Activated CD4-positive, alpha-beta memory T cell treated with anti-CD3 and anti-CD28 coated beads, Interleukin-2, amount 10 ng/mL, durations not matched to agents 7 days and 5 days (primary cell): ENCODE data around the gene HOXA2. TPM values are rescaled to one million over a fixed set of nuclear protein-coding genes. Genes with fewer than 3 reads are reported as not detected.

Experiments
- CTCF ChIA-PET: fragments of 350-600 bp; sonication (Branson Sonifier 250); formaldehyde crosslinking; loops from one replicate; lab custom pipeline; 2021; ENCODE audit warnings: antibody characterized with exemption, inconsistent platforms; lab: Charles Lee
- POLR2A ChIA-PET: fragments of 350-600 bp; sonication (Branson Sonifier 250); formaldehyde crosslinking; loops from one replicate; lab custom pipeline; 2021; ENCODE audit warnings: antibody characterized with exemption; lab: Charles Lee
- DNase-seq: peaks from one replicate; pipeline ENCODE4 v3.0.0-alpha.2; 2020
- H3K27ac Mint-ChIP-seq: one replicate; pipeline ENCODE4 v1.8.0; 2021; ENCODE audit warnings: mild to moderate bottlenecking, mixed read lengths
- H3K27me3 Mint-ChIP-seq: one replicate; pipeline ENCODE4 v1.8.0; 2021; ENCODE audit warnings: mixed read lengths
- H3K36me3 Mint-ChIP-seq: one replicate; pipeline ENCODE4 v1.8.0; 2021; ENCODE audit warnings: low read depth, mixed read lengths
- H3K4me1 Mint-ChIP-seq: one replicate; pipeline ENCODE4 v1.8.0; 2021; ENCODE audit warnings: mixed read lengths
- H3K4me3 Mint-ChIP-seq: one replicate; pipeline ENCODE4 v1.8.0; 2021; ENCODE audit warnings: mild to moderate bottlenecking, mixed read lengths
- H3K9me3 Mint-ChIP-seq: one replicate; pipeline ENCODE4 v1.8.0; 2021; ENCODE audit warnings: mixed read lengths
- total RNA-seq, 2 experiments: library from RNA; stranded (reverse); gene quantifications; one replicate each; pipeline ENCODE4 v1.2.3, GENCODE V29; 2021

HOXA2 gene
- total RNA-seq, 2 experiments from 2014 or later, result not detected

- Mint-ChIP-seq H3K36me3 (no peaks in the 10 kb centered on the region), H3K4me1 (no peaks in the 10 kb centered on the region), H3K27me3 (peaks cover 3% of the 10 kb centered on the region), H3K9me3 (no peaks in the 10 kb centered on the region), H3K27ac (no peak overlapping the region), H3K4me3 (no peak overlapping the region)
- ChIA-PET POLR2A (no interaction called here), CTCF (interaction anchor here (0.6 to 1.0 kb wide), 2 partner anchors 10 to 1058 kb away, joined by 3 read pairs; no protein-coding TSS in a partner anchor)
- DNase-seq, result no peak
These were observed 7.1 kb upstream of the HOXA2 start for GRCh38 chr7:27109466-27110185.

DNA sequence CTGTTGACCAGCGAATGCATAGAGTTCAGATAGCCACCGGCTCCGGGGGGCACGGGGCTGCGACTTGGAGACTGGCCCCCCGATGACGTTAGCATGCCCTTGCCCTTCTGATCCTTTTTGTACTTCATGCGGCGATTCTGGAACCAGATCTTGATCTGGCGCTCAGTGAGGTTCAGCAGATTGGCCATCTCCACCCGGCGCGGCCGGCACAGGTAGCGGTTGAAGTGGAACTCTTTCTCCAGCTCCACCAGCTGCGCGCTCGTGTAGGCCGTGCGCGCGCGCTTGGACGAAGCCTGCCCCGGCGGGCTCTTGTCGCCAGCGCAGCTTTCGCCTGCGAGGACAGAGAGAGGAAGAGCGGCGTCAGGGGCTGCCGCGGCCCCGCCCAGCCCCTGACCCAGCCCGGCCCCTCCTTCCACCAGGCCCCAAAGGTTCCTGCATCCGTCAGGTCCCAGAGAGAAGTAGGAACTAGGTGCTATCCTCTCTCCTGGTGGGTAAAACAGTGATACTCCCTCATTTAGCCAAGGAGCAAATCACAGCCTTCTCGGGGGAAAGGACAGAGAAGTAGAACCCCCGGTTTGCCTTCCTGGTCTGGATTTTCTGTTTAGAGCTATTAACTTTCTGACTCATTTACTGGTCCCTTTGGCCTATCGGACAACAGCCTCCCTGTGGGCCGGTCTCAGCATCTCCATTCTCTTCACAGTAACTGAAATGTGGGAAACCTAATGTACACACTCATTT, 6.1 kb upstream of the HOXA2 start:
- CTCF ChIA-PET, result interaction anchor here (0.6 to 1.0 kb wide), 3 partner anchors 11 to 1057 kb away, joined by 3 read pairs; no protein-coding TSS in a partner anchor
- H3K36me3 Mint-ChIP-seq, result no peaks in the 10 kb centered on the region
- H3K4me1 Mint-ChIP-seq, result no peaks in the 10 kb centered on the region
- no peak overlapping the region for H3K27ac Mint-ChIP-seq
- POLR2A ChIA-PET, result no interaction called here
- no peak overlapping the region for H3K4me3 Mint-ChIP-seq
- no peaks in the 10 kb centered on the region for H3K9me3 Mint-ChIP-seq
- no peak for DNase-seq
- H3K27me3 Mint-ChIP-seq, result peaks cover 13% of the 10 kb centered on the region

GRCh38 chr7:27107391-27108381, 5.2 kb upstream of the HOXA2 start:
- ChIA-PET POLR2A (no interaction called here), CTCF (interaction anchor here (0.6 kb wide), 1 partner anchor 738 kb away, joined by 3 read pairs; no protein-coding TSS in a partner anchor)
- Mint-ChIP-seq H3K9me3 (no peaks in the 10 kb centered on the region), H3K36me3 (no peaks in the 10 kb centered on the region), H3K27me3 (peaks cover 22% of the 10 kb centered on the region), H3K4me1 (peaks cover 3% of the 10 kb centered on the region), H3K27ac (no peak overlapping the region), H3K4me3 (no peak overlapping the region)
- no peak for DNase-seq

- H3K27ac Mint-ChIP-seq, result no peak overlapping the region
- no peaks in the 10 kb centered on the region for H3K9me3 Mint-ChIP-seq
- peaks cover 6% of the 10 kb centered on the region for H3K4me1 Mint-ChIP-seq
- CTCF ChIA-PET, result no interaction called here
- H3K36me3 Mint-ChIP-seq, result no peaks in the 10 kb centered on the region
- H3K27me3 Mint-ChIP-seq, result peaks cover 29% of the 10 kb centered on the region
- no peak for DNase-seq
- POLR2A ChIA-PET, result no interaction called here
- no peak overlapping the region for H3K4me3 Mint-ChIP-seq
These were observed 4.4 kb upstream of the HOXA2 start for GRCh38 chr7:27106901-27107240.

DNA sequence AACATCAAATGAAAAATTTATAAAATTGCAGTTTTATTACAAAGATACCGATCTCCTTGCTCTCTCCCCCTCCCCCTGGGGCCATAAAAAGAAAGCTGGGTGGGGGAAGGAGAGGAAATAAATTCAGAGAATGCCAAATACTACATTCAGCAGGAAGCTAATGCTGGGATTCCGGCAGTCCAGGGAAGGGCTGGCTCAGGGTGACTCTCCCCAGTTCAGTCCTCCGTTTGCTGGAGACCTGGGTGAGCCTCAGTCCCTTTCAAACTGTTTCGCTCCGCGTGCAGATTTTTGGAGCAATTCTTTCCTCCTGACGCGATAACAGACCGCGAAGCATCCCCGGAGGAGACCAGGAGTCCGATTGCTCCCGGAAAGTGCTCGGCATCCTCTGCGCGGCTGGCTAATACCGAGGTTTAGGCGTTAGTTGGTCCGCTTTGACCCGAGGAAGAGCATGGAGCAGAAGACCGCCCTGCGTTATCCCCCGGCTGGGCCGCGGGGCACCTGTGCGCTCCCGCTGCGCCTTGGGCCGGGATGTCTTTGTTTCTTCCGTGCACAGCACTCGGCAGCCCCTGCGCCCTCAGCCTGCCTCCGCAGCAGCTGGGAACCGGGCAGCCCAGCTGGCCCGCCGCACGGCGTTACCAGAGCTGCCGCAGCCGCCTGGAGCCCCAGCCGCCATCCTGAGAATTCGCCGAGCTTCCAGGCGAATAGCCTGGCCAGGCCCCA, 3.9 kb upstream of the HOXA2 start:
- ChIA-PET POLR2A (no interaction called here), CTCF (interaction anchor here (1.4 kb wide), 1 partner anchor 10 kb away, joined by 3 read pairs; the partner anchor contains the start of gene HOXA1)
- no peak for DNase-seq
- no peaks in the 10 kb centered on the region for H3K9me3 Mint-ChIP-seq
- no peak overlapping the region for H3K4me3 Mint-ChIP-seq
- peaks cover 3% of the 10 kb centered on the region for H3K36me3 Mint-ChIP-seq
- no peak overlapping the region for H3K27ac Mint-ChIP-seq
- peaks cover 34% of the 10 kb centered on the region for H3K27me3 Mint-ChIP-seq
- peaks cover 6% of the 10 kb centered on the region for H3K4me1 Mint-ChIP-seq

GRCh38 chr7:27105301-27106031, 3.0 kb upstream of the HOXA2 start:
- ChIA-PET POLR2A (interaction anchor here (0.8 kb wide), 1 partner anchor 12 kb away, joined by 3 read pairs; no protein-coding TSS in a partner anchor), CTCF (interaction anchor here (1.4 kb wide), 1 partner anchor 9 kb away, joined by 3 read pairs; the partner anchor contains the start of gene HOXA1)

DNA sequence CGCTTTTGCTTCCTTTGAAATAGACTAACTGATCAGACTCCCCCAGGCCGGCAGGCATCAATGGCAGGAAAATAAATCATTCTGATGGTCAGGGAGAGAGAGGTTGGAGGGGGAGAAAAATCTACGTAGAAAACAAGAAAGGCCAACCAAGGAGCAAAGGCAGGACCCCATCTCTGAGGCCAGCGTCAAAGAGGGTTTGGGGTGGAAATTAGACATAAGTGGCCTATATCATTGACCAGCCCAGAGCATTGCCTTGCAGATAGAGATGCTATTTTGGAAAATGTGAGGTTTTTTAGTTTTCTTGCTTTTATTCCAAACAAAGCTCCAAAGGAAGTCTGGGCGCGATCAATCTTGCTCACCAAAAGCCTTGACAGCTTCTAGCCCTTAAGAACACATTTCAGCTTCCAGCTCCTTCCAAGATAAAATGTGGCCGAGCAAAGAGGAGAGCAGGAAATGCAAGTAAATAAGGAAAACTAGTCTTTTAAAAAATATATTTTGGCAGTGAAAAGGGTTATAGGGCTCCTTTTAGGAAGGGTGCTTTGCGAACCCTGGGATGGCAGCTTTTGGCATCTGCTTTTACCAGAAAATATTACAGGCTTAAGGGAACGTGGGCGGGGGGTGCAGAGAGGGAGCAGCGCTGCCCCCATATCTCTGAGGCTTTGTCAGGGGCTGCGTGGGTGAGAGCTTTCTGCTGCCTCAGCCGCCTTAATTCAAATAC, 2.0 kb upstream of the HOXA2 start:
- H3K36me3 Mint-ChIP-seq, result peaks cover 8% of the 10 kb centered on the region
- no peak for DNase-seq
- peaks cover 6% of the 10 kb centered on the region for H3K4me1 Mint-ChIP-seq
- no peak overlapping the region for H3K27ac Mint-ChIP-seq
- ChIA-PET CTCF (interaction anchor here (1.4 kb wide), 1 partner anchor 8 kb away, joined by 3 read pairs; the partner anchor contains the start of gene HOXA1), POLR2A (no interaction called here)
- peaks cover 49% of the 10 kb centered on the region for H3K27me3 Mint-ChIP-seq
- H3K4me3 Mint-ChIP-seq, result no peak overlapping the region
- H3K9me3 Mint-ChIP-seq, result no peaks in the 10 kb centered on the region

More at GRCh38 chr7:27105301-27106031, 3.0 kb upstream of the HOXA2 start:
- H3K27ac Mint-ChIP-seq, result no peak overlapping the region
- DNase-seq, result no peak
- no peak overlapping the region for H3K4me3 Mint-ChIP-seq
- peaks cover 5% of the 10 kb centered on the region for H3K36me3 Mint-ChIP-seq
- H3K4me1 Mint-ChIP-seq, result peaks cover 6% of the 10 kb centered on the region
- H3K27me3 Mint-ChIP-seq, result peaks cover 42% of the 10 kb centered on the region
- H3K9me3 Mint-ChIP-seq, result no peaks in the 10 kb centered on the region

GRCh38 chr7:27103489-27104226, 1.2 kb upstream of the HOXA2 start:
- no peak for DNase-seq
- Mint-ChIP-seq H3K4me3 (no peak overlapping the region), H3K36me3 (peaks cover 8% of the 10 kb centered on the region), H3K4me1 (peaks cover 6% of the 10 kb centered on the region), H3K27ac (no peak overlapping the region), H3K27me3 (peaks cover 57% of the 10 kb centered on the region), H3K9me3 (no peaks in the 10 kb centered on the region)
- ChIA-PET CTCF (no interaction called here), POLR2A (no interaction called here)

GRCh38 chr7:27101957-27102580, 414 bp downstream of the HOXA2 start:
- no peak for DNase-seq
- CTCF ChIA-PET, result no interaction called here
- Mint-ChIP-seq H3K4me1 (peaks cover 14% of the 10 kb centered on the region), H3K27me3 (peaks cover 72% of the 10 kb centered on the region), H3K9me3 (no peaks in the 10 kb centered on the region), H3K36me3 (peaks cover 8% of the 10 kb centered on the region), H3K27ac (no peak overlapping the region), H3K4me3 (no peak overlapping the region)
- POLR2A ChIA-PET, result no interaction called here

GRCh38 chr7:27101171-27101956, 1.1 kb downstream of the HOXA2 start:
- Mint-ChIP-seq H3K27ac (no peak overlapping the region), H3K4me1 (peaks cover 15% of the 10 kb centered on the region), H3K36me3 (peaks cover 8% of the 10 kb centered on the region), H3K27me3 (peaks cover 72% of the 10 kb centered on the region), H3K9me3 (no peaks in the 10 kb centered on the region), H3K4me3 (no peak overlapping the region)
- ChIA-PET CTCF (no interaction called here), POLR2A (no interaction called here)
- DNase-seq, result no peak
